ENCODE results near the gene PRMT9.

GRCh38 chr4:147724468-147725201 is 40.7 kb upstream of the PRMT9 start:
- TF ChIP-seq BRCA1 (IDR thresholded peaks at IDR 0.05) (no peak), BRCA1 (CRISPR knock-in tag; IDR thresholded peaks at IDR 0.05) (no peak), E4F1 (CRISPR knock-in tag; IDR thresholded peaks at IDR 0.05; ENCODE audit: borderline replicate concordance) (no peak), ZNF175 (CRISPR knock-in tag; IDR thresholded peaks at IDR 0.05; ENCODE audit: low read depth) (no peak), GATAD2B (IDR thresholded peaks at IDR 0.05; ENCODE audit: borderline replicate concordance) (no peak), MAFG (tag; conservative IDR thresholded peaks at IDR 0.05) (no peak), CTCF (IDR thresholded peaks at IDR 0.05 in 2 of 3, conservative IDR thresholded peaks at IDR 0.05 in 1 of 3; ENCODE audit: insufficient read depth in 2 of 3, low read depth in 1 of 3, low read length in 3 of 3) (no peak)

All from K562 (cell line).